ENCODE data around the gene AP3M1.

Gene AP3M1

GRCh38 chr10:74113546-74113945 lies 37.1 kb downstream of the AP3M1 start:
- DNase-seq, result no peak

DNA sequence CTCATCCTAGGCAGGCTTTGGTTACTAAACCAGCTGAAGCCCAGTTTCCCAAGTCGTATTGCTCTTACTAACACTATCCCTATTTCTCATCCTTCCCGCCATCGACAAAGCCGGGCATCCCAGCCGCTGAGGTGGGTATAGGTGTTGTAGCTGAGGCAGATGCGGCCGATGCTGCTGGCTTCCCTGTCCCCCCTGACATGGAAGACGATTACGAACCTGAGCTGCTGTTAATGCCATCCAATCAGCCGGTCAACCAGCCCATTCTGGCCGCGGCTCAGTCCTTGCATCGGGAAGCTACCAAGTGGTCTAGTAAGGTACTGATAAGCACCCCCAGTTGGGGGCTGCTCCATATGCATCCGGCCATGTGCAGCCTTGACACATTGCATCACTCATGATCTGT lies 38.8 kb downstream of the AP3M1 start:
- DNase-seq, result no peak

GRCh38 chr10:74110120-74110519 lies 40.5 kb downstream of the AP3M1 start:
- no peak for DNase-seq

DNA sequence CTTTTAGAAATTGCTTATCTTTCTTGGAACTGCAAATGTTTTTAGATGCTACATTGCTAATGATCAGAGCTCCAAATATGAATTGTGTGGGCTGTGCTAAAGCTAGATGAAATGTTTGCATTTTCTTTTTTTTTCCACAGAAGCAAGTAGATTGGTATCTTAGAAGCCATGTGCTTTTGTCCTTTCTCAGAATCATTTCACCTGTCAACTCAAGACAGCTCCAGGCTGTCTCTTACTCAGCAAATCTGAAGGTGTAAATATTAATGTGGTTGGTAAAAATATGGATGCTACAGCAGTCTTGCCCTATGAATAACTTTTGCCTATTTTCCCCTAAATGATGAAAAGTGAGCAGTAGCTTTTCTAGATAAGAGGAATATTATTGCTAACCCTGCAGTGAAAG lies 41.2 kb downstream of the AP3M1 start:
- no peak for DNase-seq

DNA sequence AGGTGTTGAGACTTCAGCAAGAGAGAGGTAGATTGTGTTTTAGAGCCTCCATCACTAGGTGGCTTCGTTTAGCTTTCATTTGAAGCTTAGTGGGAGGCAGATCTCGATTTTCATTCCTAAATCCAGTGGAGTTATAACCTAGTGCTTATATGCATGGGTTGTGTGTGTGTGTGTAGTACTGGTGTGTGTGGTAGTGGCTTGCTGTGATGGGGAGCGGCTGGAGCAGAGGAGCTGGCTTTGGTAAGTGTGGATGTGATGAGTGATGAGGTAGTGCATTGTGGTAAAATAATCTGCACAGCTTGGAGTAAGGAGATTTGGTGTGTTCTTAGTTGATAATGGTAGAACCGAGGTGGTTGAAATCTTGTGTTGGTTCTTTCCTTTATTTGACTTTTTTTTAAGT lies 43.2 kb downstream of the AP3M1 start:
- no peak for DNase-seq

DNA sequence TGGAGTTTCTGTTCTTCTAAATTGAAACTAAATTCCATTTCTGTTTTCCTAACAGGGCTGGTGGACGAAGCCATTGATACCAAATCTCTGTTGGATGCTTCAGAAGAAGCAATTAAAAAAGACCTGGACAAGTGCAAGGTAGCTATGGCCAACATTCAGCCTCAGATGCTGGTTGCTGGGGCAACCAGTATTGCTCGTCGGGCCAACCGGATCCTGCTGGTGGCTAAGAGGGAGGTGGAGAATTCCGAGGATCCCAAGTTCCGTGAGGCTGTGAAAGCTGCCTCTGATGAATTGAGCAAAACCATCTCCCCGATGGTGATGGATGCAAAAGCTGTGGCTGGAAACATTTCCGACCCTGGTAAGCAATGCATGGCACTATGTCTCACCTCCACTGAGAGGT lies 45.6 kb downstream of the AP3M1 start:
- no peak for DNase-seq

DNA sequence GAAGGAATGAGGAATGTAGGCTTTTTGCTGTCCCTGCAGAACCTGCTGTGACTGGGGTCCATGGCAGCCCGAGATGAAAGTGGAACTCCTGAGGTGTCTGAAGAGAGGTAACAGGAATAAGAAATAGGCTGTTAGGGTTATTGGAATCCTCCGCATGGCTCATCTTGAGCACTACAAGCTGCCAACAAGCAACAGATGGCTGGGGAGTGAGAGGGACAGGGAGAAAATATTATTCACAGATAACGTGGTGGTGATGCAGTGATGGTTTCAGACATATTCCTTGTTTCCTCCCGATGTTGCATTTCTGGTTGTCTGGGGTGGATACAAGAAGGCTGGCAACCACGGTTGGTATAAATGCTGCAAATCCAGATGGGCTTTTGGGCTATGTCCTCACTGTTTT lies 46.1 kb downstream of the AP3M1 start:
- no peak for DNase-seq

GRCh38 chr10:74103560-74104258 lies 46.9 kb downstream of the AP3M1 start:
- DNase-seq, result peak; percentile 36

DNA sequence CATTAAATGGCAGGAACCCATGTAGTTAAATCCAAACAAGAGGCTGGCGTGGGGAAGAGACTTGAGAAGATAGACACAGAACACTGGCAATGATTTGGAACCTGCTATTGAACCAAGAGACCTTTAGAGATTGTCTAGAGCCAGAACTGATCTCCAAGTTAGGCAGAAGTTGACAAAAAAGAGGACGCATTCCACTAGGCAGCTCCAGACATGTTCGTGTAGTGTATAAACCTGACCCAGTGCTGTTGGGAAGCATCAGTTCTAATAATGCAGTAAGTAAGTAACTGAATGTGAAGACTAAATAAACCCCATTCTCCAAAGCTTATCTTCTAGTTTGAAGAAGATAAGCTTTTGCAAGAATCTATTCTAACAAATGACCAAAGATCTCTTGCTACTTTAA lies 50.8 kb downstream of the AP3M1 start:
- DNase-seq, result no peak

DNA sequence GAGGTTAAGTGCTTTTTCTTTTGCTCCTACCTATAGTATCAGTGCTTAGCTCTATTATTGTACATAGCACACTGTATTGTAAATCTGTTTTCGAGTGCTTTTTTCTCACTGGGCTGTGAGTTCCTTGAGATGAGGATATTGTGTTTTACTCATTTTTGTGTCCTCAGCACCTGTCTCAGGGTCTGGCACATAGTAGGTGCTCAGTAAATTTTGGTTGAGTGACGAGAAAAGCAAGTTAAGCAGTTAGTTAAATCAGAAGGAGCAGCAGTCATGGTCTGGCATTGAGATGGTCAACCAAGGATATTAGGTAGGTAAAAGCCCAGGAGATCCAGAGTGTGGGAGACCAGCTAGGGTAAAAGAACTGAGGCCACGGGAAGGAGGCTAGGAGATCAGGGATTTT lies 51.2 kb downstream of the AP3M1 start:
- DNase-seq, result no peak

DNA sequence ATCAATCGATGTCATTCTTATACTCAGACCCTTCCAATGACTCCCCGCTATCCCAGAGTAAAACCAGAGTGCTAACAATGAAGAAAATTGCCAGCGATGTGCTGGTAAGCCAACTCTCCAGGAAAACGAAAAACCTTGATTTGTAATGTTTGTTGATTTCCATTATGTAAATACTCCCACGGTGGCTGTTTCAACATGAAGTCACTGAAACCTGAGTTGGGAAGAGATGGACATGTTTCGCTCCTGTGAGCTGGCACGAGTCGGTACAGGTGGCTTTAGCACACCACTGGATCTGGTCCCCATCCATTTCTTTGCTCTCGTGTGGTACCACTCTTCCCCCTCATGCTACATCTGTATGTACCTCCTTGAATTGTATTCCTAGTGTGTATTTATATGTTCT lies 52.9 kb downstream of the AP3M1 start:
- DNase-seq, result no peak

DNA sequence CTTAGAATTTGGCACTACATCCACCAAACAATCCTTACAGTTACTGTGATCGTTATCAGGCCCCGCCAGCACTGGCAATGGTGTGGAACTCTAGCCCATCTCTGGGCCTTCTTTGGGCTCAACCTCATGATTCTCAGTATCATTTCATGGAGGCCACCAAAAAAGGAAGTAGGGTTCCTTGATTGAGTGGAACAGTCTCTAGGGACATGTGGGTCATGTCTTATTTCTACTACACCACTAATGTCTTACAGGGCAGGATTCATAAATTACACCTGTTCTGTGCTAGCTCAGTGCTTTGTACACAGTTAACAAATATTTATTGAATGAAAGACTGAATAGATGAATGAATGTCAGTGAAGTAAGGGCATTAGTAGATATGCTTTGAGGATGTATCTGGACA lies 53.9 kb downstream of the AP3M1 start:
- no peak for DNase-seq

- DNase-seq, result no peak
Observed at GRCh38 chr10:74094231-74094630, 56.4 kb downstream of the AP3M1 start.

- no peak for DNase-seq
Observed at GRCh38 chr10:74093530-74094164, 57.0 kb downstream of the AP3M1 start.

GRCh38 chr10:74092372-74092771 lies 58.3 kb downstream of the AP3M1 start:
- no peak for DNase-seq

- no peak for DNase-seq
Observed at GRCh38 chr10:74088722-74089121, 61.9 kb downstream of the AP3M1 start.

DNA sequence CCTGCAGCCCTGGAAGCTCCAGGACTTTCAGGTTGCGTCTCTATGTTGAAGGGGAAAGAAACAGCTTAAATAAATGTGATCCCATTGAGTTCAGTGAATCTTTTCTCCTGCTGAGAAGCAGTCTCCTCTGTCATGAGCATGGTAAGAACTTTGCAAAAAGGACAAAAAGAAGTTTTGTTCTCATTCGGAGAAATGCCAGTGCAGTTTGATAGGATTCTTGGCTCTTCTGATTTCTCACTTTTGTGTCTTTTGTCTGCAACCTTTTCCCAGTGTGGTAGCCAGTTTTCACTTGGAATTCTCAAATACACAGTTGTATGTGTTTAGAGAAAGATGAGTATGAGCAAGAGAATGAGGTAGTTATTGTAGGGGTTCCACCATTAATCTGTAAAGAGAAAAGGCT lies 64.3 kb downstream of the AP3M1 start:
- DNase-seq, result no peak

- DNase-seq, result no peak
Observed at GRCh38 chr10:74084955-74085354, 65.7 kb downstream of the AP3M1 start.

DNA sequence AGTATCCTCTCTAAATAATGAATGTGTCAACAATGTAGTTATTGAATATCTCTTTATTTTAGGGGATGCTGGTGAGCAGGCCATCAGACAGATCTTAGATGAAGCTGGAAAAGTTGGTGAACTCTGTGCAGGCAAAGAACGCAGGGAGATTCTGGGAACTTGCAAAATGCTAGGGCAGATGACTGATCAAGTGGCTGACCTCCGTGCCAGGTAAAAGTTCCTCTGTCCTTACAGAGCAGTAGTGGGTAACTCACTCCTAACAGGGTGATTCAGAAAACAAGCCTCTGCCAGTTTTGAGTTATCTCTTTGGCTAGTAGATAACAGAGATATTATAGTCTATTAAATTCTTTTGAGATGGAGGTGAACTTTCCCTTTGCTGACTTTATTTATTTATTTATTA lies 67.3 kb downstream of the AP3M1 start:
- no peak for DNase-seq

DNA sequence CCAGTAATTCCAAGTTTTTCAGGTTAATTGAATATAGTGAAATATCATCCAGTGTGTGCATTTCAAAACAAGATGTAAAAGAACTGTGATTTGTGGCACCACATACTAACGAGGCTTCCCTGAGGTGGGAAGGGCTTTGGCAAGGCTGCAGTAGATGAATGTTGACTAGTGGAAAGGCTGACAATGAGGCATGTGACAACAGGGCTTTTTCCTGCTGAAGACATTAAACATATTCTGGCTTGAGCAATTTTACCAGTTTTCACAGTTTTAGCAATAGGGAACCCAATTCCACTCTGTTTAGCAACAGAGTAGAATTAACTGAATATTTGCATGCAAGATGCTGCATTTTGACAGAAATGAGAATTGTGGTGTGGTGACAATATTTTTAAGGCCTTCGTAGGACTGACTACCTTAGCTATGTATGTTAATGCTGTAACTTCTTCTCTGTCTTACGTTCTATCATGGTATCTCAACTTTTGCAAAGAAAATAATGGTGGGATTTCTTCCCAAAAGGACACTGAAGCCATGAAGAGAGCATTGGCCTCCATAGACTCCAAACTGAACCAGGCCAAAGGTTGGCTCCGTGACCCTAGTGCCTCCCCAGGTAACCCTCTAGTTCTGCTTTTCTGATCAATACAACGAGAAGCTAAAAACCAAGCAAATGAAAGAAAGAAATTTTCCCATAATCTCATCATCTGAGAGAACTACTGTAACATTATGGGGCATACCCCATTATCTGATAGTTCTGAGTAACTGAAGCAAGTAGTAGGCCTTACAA lies 68.5 kb downstream of the AP3M1 start:
- no peak for DNase-seq

DNA sequence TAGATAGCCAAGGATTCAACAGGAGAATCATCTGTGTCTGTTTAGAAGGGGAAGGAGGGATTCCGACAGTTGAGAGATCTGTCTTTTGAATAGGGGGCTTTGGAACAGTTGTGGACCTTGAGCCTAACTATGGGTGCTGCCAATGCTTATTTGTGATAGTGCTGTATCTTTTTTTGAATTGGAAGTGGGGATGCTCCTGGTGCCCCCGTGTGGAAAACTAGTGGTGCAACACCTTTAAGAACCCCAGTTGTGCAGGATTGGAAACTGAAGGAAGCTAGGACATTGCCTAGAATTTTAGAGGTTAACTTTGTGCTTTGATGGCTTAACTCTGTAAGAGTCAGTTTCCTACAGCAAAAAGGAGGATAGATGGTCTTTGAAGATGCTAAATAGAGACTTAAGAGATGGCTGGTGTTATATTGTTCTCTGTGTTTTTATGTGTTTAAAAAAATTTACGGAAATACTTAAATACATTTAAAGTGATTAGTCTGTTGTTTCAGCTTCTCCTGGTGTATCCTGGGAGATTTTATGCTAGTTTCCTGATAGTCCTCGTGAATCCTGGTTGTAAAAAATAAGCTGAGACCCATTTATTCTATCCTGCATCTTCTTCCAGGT lies 69.3 kb downstream of the AP3M1 start:
- DNase-seq, result peak; percentile 32

DNA sequence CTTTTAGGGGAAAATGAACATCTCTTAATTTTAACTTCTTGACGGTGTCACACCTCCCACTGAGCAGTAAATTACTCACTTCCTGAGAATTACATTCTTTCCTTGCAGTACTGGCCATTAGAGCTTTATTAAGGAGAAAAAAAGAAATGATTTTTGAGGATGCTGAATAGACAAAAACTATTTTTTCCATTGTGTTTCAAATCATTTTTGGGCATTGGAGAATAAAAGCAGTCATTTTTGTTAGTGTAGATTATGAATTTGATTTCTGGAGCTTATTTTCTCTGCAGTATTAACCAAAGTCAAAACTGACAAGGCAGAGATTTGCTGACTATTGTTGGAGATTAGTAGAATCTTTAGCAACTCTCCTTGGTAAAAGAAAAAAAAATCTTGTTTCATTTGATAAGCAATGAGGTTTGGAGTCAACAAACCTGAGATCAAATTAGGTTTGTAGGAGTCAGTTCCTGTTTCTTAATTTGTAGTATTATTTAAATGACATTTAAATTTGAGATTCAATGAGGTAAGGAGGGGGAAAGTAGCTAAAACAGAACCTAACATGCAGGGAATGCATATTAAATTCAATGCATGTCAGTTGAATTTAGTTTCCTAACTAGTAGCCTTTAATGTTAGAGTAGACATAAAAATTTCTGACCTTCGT lies 70.6 kb downstream of the AP3M1 start:
- DNase-seq, result no peak
